H9 (cell line): ENCODE data around the gene FBXO11. TPM values are rescaled to one million over a fixed set of nuclear protein-coding genes. Genes with fewer than 3 reads are reported as not detected.

ENCODE experiments used
- DNase-seq: peaks from one replicate; pipeline ENCODE4 v3.0.0-alpha.2; 2017
- H2AFZ ChIP-seq: one replicate; pipeline ENCODE4 v1.6.1; 2013; ENCODE audit warnings: mild to moderate bottlenecking, low read length, control low read depth, moderate library complexity
- H2AK5ac ChIP-seq: 2 replicates; pipeline ENCODE4 v1.6.1; 2013; ENCODE audit warnings: low read length, control low read depth, mixed read lengths; ENCODE audit not compliant: insufficient read length
- H2BK120ac ChIP-seq: one replicate; pipeline ENCODE4 v1.6.1; 2013; ENCODE audit warnings: low read depth, mild to moderate bottlenecking, low read length, control low read depth, inconsistent platforms; ENCODE audit not compliant: poor library complexity, severe bottlenecking
- H2BK12ac ChIP-seq: 2 replicates; pipeline ENCODE4 v1.6.1; 2013; ENCODE audit warnings: low read length, control low read depth, mixed read lengths, low read depth; ENCODE audit not compliant: insufficient read length
- H2BK15ac ChIP-seq: 2 replicates; pipeline ENCODE4 v1.6.1; 2013; ENCODE audit warnings: low read depth, low read length, control low read depth
- H2BK20ac ChIP-seq: one replicate; pipeline ENCODE4 v1.6.1; 2013; ENCODE audit warnings: low read depth, mild to moderate bottlenecking, low read length, control low read depth, inconsistent platforms; ENCODE audit not compliant: poor library complexity, severe bottlenecking
- H2BK5ac ChIP-seq: 2 replicates; pipeline ENCODE4 v1.6.1; 2013; ENCODE audit warnings: low read length, control low read depth, mixed read lengths; ENCODE audit not compliant: insufficient read length
- H3K14ac ChIP-seq: 2 replicates; pipeline ENCODE4 v1.6.1; 2013; ENCODE audit warnings: low read length, control low read depth; ENCODE audit not compliant: insufficient read depth
- H3K18ac ChIP-seq: 2 replicates; pipeline ENCODE4 v1.6.1; 2013; ENCODE audit warnings: low read depth, mild to moderate bottlenecking, mixed read lengths, low read length, control low read depth; ENCODE audit not compliant: insufficient read length
- H3K23ac ChIP-seq: 2 replicates; pipeline ENCODE4 v1.6.1; 2013; ENCODE audit warnings: low read length, control low read depth, mixed read lengths, low read depth; ENCODE audit not compliant: insufficient read length
- H3K23me2 ChIP-seq: 2 replicates; pipeline ENCODE4 v1.6.1; 2013; ENCODE audit warnings: low read depth, mild to moderate bottlenecking, mixed read lengths, low read length, control low read depth; ENCODE audit not compliant: insufficient read length, poor library complexity, severe bottlenecking
- H3K27ac ChIP-seq: 2 replicates; pipeline ENCODE4 v1.5.1; 2013; ENCODE audit warnings: low read length, control low read depth, mixed read lengths, low read depth; ENCODE audit not compliant: insufficient read length
- H3K27me3 ChIP-seq: 2 replicates; pipeline ENCODE4 v1.6.1; 2013; ENCODE audit warnings: low read length, control low read depth, inconsistent platforms; ENCODE audit not compliant: insufficient read depth
- H3K4ac ChIP-seq: 2 replicates; pipeline ENCODE4 v1.6.1; 2013; ENCODE audit warnings: low read depth, mild to moderate bottlenecking, control low read depth, inconsistent platforms, low read length, moderate library complexity
- H3K4me1 ChIP-seq: 2 replicates; pipeline ENCODE4 v1.6.1; 2013; ENCODE audit warnings: low read length, control low read depth, inconsistent platforms; ENCODE audit not compliant: insufficient read depth
- H3K4me2 ChIP-seq: 2 replicates; pipeline ENCODE4 v1.6.1; 2013; ENCODE audit warnings: low read length, control low read depth, mixed read lengths; ENCODE audit not compliant: insufficient read length, insufficient read depth
- H3K56ac ChIP-seq: 2 replicates; pipeline ENCODE4 v1.6.1; 2013; ENCODE audit warnings: low read depth, mild to moderate bottlenecking, mixed read lengths, low read length, control low read depth; ENCODE audit not compliant: insufficient read length
- H3K79me1 ChIP-seq: 2 replicates; pipeline ENCODE4 v1.6.1; 2013; ENCODE audit warnings: low read depth, mild to moderate bottlenecking, moderate library complexity, low read length, control low read depth, inconsistent platforms; ENCODE audit not compliant: insufficient read depth, poor library complexity, severe bottlenecking
- H3K79me2 ChIP-seq: 2 replicates; pipeline ENCODE4 v1.6.1; 2013; ENCODE audit warnings: low read length, control low read depth, inconsistent platforms; ENCODE audit not compliant: insufficient read depth
- H3K9ac ChIP-seq: 2 replicates; pipeline ENCODE4 v1.6.1; 2013; ENCODE audit warnings: low read length, control low read depth, mixed read lengths; ENCODE audit not compliant: insufficient read length; ENCODE audit errors: extremely low read depth
- H3K9me3 ChIP-seq: one replicate; pipeline ENCODE4 v1.6.1; 2013; ENCODE audit warnings: low read depth, low read length, inconsistent platforms; ENCODE audit not compliant: control insufficient read depth
- H3T11ph ChIP-seq: one replicate; pipeline ENCODE4 v1.6.1; 2013; ENCODE audit warnings: mild to moderate bottlenecking, low read length, control low read depth, inconsistent platforms
- H4K20me1 ChIP-seq: one replicate; pipeline ENCODE4 v1.6.1; 2013; ENCODE audit not compliant: control insufficient read depth, insufficient read length, insufficient read depth
- H4K5ac ChIP-seq: 2 replicates; pipeline ENCODE4 v1.6.1; 2013; ENCODE audit warnings: low read depth, mild to moderate bottlenecking, mixed read lengths, low read length, control low read depth; ENCODE audit not compliant: insufficient read length
- H4K8ac ChIP-seq: replicated peaks from 2 replicates; pipeline ENCODE4 v1.6.1; 2013; ENCODE audit warnings: low read length, control low read depth, mixed read lengths, low read depth; ENCODE audit not compliant: insufficient read length
- H4K91ac ChIP-seq: 2 replicates; pipeline ENCODE4 v1.6.1; 2013; ENCODE audit warnings: low read depth, mild to moderate bottlenecking, moderate library complexity, mixed read lengths, low read length, control low read depth; ENCODE audit not compliant: insufficient read length
- H3K27ac Mint-ChIP-seq, 3 experiments: 2 replicates in 2 of 3; 3 replicates in 1 of 3; pipeline ENCODE4 v1.8.0; 2020 to 2021; ENCODE audit warnings: mixed read lengths in 3 of 3, mild to moderate bottlenecking in 1 of 3, moderate library complexity in 1 of 3
- H3K27me3 Mint-ChIP-seq: 2 replicates; pipeline ENCODE4 v1.8.0; 2021; ENCODE audit warnings: low read depth, mild to moderate bottlenecking, moderate library complexity, mixed read lengths
- H3K36me3 Mint-ChIP-seq, 3 experiments: 2 replicates in 2 of 3; 3 replicates in 1 of 3; pipeline ENCODE4 v1.8.0; 2020 to 2021; ENCODE audit warnings: low read depth in 3 of 3, mixed read lengths in 3 of 3; ENCODE audit not compliant: insufficient read depth in 1 of 3
- H3K4me1 Mint-ChIP-seq, 2 experiments: 2 replicates each; pipeline ENCODE4 v1.8.0; 2020; ENCODE audit warnings: mixed read lengths in 2 of 2
- H3K4me3 Mint-ChIP-seq, 2 experiments: 2 replicates in 1 of 2; 3 replicates in 1 of 2; pipeline ENCODE4 v1.8.0; 2020 to 2021; ENCODE audit warnings: mild to moderate bottlenecking in 2 of 2, mixed read lengths in 2 of 2, moderate library complexity in 1 of 2
- H3K9me3 Mint-ChIP-seq, 2 experiments: 2 replicates in 1 of 2; 3 replicates in 1 of 2; pipeline ENCODE4 v1.8.0; 2020; ENCODE audit warnings: mild to moderate bottlenecking in 2 of 2, mixed read lengths in 2 of 2, moderate library complexity in 1 of 2
- WGBS: extraction: QIAGEN DNeasy Blood & Tissue Kit; methylation state at CpG from one replicate; pipeline ENCODE4 v1.1.7; 2013; ENCODE audit warnings: missing lambda C conversion rate, low lambda C conversion rate, mixed read lengths; ENCODE audit not compliant: insufficient read length; ENCODE audit errors: extremely low coverage; 5-methylcytosine and 5-hydroxymethylcytosine counted together
- total RNA-seq: library from RNA; stranded (reverse); gene quantifications from 2 replicates; pipeline ENCODE4 v1.2.1, GENCODE V29; 2021
- TF ChIP-seq, protein P1 (sequence below): fragments of 200-600 bp; sonication (generic); conservative IDR thresholded peaks from 3 replicates; pipeline ENCODE4 v1.8.0; 2021; ENCODE audit warnings: antibody characterized with exemption, mild to moderate bottlenecking

Gene FBXO11
- total RNA-seq, 1 experiment from 2014 or later, result 68.8 TPM

DNA sequence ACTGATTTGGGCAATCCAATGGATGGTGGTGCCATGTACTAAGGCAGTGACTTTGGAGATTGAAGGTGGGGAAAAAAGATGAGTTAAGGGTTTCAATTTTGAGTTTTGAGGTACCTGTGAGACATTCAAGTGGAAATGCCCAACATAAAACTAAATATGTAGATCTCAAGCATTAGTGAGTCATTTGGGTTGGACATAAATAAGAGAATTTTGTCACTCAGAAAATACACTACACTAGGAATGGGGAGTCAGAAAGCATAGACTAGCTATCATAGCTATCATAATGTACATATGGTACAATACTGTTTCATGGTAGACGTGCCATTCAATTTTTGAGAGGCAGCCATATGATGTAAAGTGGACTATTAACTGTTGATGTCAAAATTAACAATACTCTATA is 56.1 kb downstream of the FBXO11 start:
- TF ChIP-seq, protein P1, sequence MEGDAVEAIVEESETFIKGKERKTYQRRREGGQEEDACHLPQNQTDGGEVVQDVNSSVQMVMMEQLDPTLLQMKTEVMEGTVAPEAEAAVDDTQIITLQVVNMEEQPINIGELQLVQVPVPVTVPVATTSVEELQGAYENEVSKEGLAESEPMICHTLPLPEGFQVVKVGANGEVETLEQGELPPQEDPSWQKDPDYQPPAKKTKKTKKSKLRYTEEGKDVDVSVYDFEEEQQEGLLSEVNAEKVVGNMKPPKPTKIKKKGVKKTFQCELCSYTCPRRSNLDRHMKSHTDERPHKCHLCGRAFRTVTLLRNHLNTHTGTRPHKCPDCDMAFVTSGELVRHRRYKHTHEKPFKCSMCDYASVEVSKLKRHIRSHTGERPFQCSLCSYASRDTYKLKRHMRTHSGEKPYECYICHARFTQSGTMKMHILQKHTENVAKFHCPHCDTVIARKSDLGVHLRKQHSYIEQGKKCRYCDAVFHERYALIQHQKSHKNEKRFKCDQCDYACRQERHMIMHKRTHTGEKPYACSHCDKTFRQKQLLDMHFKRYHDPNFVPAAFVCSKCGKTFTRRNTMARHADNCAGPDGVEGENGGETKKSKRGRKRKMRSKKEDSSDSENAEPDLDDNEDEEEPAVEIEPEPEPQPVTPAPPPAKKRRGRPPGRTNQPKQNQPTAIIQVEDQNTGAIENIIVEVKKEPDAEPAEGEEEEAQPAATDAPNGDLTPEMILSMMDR, result no peak
- Histone ChIP-seq H3K79me1 (no peaks in the 10 kb centered on the region), H3K14ac (no peak overlapping the region), H4K5ac (no peak overlapping the region), H3K4me1 (no peaks in the 10 kb centered on the region), H3K23ac (no peak overlapping the region), H4K8ac (no peak overlapping the region), H3K4ac (no peak overlapping the region), H4K20me1 (no peaks in the 10 kb centered on the region), H2BK5ac (no peak overlapping the region), H3K79me2 (peaks cover 14% of the 10 kb centered on the region; the same call in 1 of the 2 replicates), H3K27me3 (no peaks in the 10 kb centered on the region), H2BK12ac (no peak overlapping the region), H3K9me3 (no peaks in the 10 kb centered on the region), H2BK15ac (no peak overlapping the region), H4K91ac (no peak overlapping the region), H3K9ac (no peak overlapping the region), H2BK20ac (no peak overlapping the region), H2AK5ac (no peak overlapping the region), H3K23me2 (no peaks in the 10 kb centered on the region), H3T11ph (no peak overlapping the region), H3K27ac (no peak overlapping the region), H2BK120ac (no peak overlapping the region), H3K4me2 (no peak overlapping the region), H2AFZ (no peak overlapping the region), H3K18ac (no peak overlapping the region), H3K56ac (no peak overlapping the region)
- H3K27ac Mint-ChIP-seq, result no peak overlapping the region
- no peaks in the 10 kb centered on the region for H3K9me3 Mint-ChIP-seq
- no peak for DNase-seq
- peaks cover 0 to 4% (median 3%) of the 10 kb centered on the region in 3 experiments; a peak in 3 of 7 replicates for H3K36me3 Mint-ChIP-seq
- H3K27me3 Mint-ChIP-seq, result no peaks in the 10 kb centered on the region
- peaks cover 2 to 4% of the 10 kb centered on the region in 2 experiments; a peak in 3 of 4 replicates for H3K4me1 Mint-ChIP-seq
- WGBS, result no CpG with 5 or more reads among the region's 1 CpG
- no peak overlapping the region for H3K4me3 Mint-ChIP-seq
